Stimulated activated naive CD8-positive, alpha-beta T cell treated with anti-CD3 and anti-CD28 coated beads, Interleukin-15, Interleukin-2, amounts not matched to agents 100 U/mL and 50 U/mL, for 24 hours (primary cell): ENCODE measurements around the gene NMNAT3.

ENCODE experiments used
- ATAC-seq: fragments of 150-1000 bp; cut with Tn5 transposase; one replicate; pipeline ENCODE4 v1.10.0; 2021
- DNase-seq: peaks from one replicate; pipeline ENCODE4 v3.0.0; 2021

NMNAT3 gene

GRCh38 chr3:139541532-139542288, 136.1 kb downstream of the NMNAT3 start:
- DNase-seq (no peak), ATAC-seq (peak; percentile 17)

DNA sequence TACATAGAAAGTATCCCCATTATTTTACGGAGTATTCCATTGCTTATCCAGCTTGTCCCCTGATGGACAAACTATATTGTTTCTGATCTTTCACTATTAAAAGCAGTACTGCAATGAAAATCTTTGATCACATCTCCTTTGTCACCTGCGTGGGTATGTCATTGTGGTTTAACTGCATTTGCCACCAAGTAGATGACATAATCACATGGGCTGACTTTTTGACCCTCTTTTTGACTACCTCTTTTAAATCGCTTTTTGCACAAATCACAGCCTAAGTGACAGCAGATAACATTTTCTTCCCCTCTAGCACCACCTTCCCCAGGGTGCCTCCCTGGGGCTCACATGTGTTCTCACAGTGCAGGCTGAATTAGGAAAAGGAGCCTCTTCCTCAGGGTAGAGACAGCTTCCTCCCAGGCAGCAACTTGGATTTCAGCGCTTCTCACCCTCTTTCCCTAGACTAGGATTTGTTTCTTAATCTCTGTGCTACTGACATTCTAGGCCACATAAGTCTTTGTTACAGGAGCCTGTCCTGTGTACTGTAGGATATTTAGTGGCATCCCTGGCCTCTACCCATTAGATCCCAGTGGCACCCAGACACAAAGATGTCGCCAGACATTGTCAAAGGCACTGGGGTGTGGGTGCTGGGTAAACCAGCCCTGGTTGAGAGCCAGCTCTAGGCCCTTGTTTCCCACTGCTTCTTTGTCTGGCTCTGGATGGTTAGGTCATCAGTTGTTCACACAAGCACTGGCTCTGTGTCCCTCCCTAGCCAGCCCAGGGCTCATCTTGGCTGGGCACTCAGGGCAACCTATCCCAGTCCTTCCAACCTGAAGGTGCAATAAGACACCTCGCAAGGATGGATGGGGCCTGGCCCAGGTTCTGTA, 136.9 kb downstream of the NMNAT3 start:
- DNase-seq (no peak), ATAC-seq (no peak)

DNA sequence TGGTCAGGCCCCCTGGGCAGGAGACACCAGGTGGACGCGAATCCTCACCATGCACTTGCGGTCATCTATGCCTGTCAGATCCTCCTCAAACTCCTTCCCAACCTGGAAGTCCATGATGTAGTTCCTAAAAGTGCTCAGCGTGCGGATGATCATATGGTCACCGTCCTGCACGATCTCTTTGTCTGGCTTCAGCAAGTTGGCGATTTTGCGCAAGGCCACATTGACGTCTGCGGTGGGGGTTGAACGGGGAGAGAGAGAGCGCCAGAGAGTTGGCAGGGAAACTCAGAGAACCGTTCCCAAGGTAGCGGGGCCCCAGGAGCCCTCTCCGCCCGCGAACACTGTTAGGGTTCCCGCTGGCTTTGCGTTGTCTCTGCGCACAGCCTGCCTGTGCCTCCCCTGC, 139.0 kb downstream of the NMNAT3 start:
- ATAC-seq: no peak

DNA sequence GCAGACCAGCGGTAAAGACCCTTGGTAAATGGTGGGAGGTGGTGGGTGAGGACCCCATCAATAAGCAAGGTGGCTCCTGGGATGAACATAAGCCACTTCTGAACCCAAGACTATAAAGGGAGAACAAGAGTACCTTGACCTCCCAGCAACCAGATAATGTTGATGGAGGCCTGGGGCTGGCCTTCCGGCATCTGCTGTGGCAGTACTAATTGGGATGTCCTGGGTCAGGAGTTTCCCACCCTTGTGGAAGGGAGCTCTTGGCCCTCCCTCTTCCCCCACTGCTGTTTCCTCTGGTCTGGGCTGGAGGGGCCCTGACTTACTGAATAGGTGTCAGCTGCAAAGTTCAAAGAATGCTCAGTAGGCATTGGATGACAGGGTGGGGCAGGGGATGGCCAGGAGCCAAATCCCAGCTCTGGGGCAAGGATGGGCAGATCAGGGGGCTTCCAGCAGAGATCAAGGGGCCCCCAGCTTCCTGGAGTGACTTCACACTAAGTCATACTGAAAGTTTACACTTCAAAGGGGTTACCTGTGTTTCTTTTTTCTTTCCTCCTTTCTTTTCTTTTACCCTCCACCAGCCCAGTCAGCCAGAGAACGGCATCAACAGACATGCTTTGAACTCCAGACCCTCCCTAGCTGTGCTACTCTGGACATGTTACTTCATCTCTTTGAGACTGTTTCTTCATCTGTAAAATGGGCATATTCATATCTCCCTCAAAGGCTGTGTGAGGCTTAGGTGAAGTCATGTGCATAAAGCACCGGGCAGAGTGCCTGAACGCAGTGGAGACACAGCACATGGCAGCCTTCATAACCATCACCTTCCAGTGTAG, 139.8 kb downstream of the NMNAT3 start:
- no peak for DNase-seq
- ATAC-seq: peak; percentile 30

More for the DNA sequence above, 139.0 kb downstream of the NMNAT3 start:
- no peak for DNase-seq

GRCh38 chr3:139537361-139537760, 140.4 kb downstream of the NMNAT3 start:
- no peak for DNase-seq
- no peak for ATAC-seq

GRCh38 chr3:139534992-139535879, 142.5 kb downstream of the NMNAT3 start:
- no peak for DNase-seq
- no peak for ATAC-seq

DNA sequence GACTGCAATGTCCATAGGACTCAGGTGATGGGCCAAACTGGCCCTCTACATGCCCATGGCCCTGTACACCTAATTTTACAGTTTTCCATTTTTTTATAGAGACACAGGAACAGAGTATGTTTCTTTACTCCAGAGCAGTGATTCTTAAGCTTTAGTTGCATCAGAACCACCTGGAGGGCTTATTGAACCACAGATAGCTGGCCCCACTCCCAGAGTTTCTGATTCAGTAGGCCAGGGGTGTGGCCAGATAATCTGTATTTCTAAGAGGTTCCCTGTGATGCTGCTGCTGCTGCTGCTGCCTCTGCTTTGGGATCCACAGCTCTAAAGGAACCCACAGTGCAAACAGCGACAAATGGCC, 143.3 kb downstream of the NMNAT3 start:
- DNase-seq: no peak
- ATAC-seq: no peak

GRCh38 chr3:139533781-139534454, 143.9 kb downstream of the NMNAT3 start:
- ATAC-seq: no peak

DNA sequence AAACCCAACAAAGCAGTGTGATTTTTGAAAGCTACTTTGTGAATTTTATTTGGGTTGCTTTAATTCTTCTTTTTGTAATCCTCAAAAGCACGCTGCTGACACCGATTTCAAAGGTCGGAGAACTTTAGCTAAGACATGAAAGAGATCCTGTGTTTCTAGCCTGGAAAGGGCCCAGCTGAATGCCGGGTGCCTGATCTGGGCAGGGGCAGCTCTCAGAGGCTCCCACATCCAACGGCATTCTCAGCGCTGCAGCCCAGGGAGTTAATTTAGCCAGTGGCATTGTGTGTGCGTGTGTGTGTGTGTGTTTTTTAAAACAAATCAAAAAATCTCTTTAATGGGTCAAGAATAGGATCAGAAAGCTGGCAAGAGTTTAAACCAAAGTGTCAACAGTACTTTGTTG, 144.8 kb downstream of the NMNAT3 start:
- DNase-seq (no peak), ATAC-seq (no peak)

More at GRCh38 chr3:139533781-139534454, 143.9 kb downstream of the NMNAT3 start:
- DNase-seq: no peak

- no peak for ATAC-seq
- DNase-seq: no peak
Measured at GRCh38 chr3:139530717-139531116, 147.1 kb downstream of the NMNAT3 start.

GRCh38 chr3:139529662-139530061, 148.1 kb downstream of the NMNAT3 start:
- no peak for DNase-seq
- ATAC-seq: no peak

GRCh38 chr3:139528924-139529323, 148.8 kb downstream of the NMNAT3 start:
- no peak for DNase-seq
- ATAC-seq: no peak

GRCh38 chr3:139528281-139528680, 149.5 kb downstream of the NMNAT3 start:
- DNase-seq (no peak), ATAC-seq (no peak)

- DNase-seq: no peak
- no peak for ATAC-seq
Measured at GRCh38 chr3:139527265-139527664, 150.5 kb downstream of the NMNAT3 start.

GRCh38 chr3:139526146-139526545, 151.6 kb downstream of the NMNAT3 start:
- ATAC-seq: no peak
- DNase-seq: no peak

GRCh38 chr3:139524841-139525636, 152.7 kb downstream of the NMNAT3 start:
- ATAC-seq (no peak), DNase-seq (no peak)

- no peak for ATAC-seq
- no peak for DNase-seq
Measured at GRCh38 chr3:139523718-139524117, 154.1 kb downstream of the NMNAT3 start.

- DNase-seq (no peak), ATAC-seq (no peak)
Measured at GRCh38 chr3:139523166-139523565, 154.6 kb downstream of the NMNAT3 start.

DNA sequence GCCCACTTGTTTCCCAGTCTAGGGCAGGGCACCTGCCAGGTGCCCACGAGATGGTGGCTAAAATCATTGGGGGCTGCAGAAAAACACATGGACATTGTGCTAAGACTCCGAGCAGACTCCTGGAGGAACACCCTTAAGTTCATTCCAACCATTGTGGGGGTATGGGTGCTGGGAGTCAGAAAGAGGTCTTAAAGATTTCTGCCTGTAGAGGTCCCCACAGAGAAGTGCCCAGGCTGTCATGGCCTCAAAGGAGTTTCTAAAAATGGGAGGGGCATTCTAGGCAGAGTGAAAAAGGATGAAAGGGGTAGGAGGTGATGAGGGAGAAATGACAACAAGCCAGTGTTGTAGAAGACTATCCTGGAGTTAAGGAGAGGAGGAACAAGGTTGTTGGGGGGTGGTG, 155.4 kb downstream of the NMNAT3 start:
- ATAC-seq: no peak
- DNase-seq: no peak

DNA sequence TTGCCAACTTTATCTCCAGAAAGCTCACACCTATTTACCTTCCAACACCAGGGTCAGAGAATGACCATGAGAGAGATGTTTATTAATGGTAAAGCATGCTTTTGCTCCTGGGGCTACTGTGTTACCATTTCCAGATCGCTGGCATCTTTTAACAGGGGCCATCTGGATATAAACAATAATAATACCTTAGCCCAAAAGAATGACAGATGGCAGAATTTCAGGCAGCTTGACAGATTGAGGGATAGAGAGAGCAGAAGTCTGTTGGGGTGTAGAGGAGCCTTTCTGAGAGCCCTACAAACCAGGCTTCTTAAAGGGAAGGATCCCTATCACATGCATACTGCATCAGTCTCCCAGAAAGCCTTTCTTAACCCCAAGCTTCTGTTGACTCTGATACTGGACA, 156.0 kb downstream of the NMNAT3 start:
- ATAC-seq (no peak), DNase-seq (no peak)
